ENCODE results near the gene NRF1. TPM values are rescaled to one million over a fixed set of nuclear protein-coding genes. Genes with fewer than 3 reads are reported as not detected.
A peak's percentile ranks its signal among the peaks of the same experiment; 100 is the strongest.

NRF1 gene
- total and polyA plus RNA-seq, 2 of the 8 experiments (the other 6 are each of a cell fraction or from before 2014, with no cell fraction given), result 18.2 to 21.4 TPM

- TF ChIP-seq GTF2F1 (IDR thresholded peaks at IDR 0.05; ENCODE audit: borderline replicate concordance, low read depth, low read length) (no peak), MAX (IDR thresholded peaks at IDR 0.05) (peak; percentile 61), KDM4A (IDR thresholded peaks at IDR 0.05; ENCODE audit: low read depth, low read length, severe bottlenecking) (peak; percentile 72)
Measured at GRCh38 chr7:129780257-129780973, 168.9 kb downstream of the NRF1 start (continued).
